NCI-H1436 treated with DMSO at 0.1 percent for 48 hours (cell line): Measurements from ENCODE around the gene KCND2.
"Not testable (repeated sequence)": the region's sequence is repeated elsewhere in the genome, so short reads cannot be mapped to it uniquely, and the experiment has no call there.

Experiments used
- DNase-seq: peaks from one replicate; lab custom pipeline; 2025; lab: John Stamatoyannopoulos, UW

KCND2 gene

GRCh38 chr7:120743128-120743527 is 470.2 kb downstream of the KCND2 start:
- no peak for DNase-seq

- no peak for DNase-seq
These were observed 487.1 kb downstream of the KCND2 start for GRCh38 chr7:120760050-120760449.

GRCh38 chr7:120760851-120761250 is 487.9 kb downstream of the KCND2 start:
- DNase-seq, result no peak

GRCh38 chr7:120770206-120770605 is 497.2 kb downstream of the KCND2 start:
- DNase-seq, result no peak

GRCh38 chr7:120774481-120774880 is 501.5 kb downstream of the KCND2 start:
- DNase-seq, result no peak

GRCh38 chr7:120775755-120776154 is 502.8 kb downstream of the KCND2 start:
- no peak for DNase-seq

GRCh38 chr7:120779078-120779477 is 506.1 kb downstream of the KCND2 start:
- not testable (repeated sequence) for DNase-seq

- DNase-seq, result not testable (repeated sequence)
These were observed 507.5 kb downstream of the KCND2 start for GRCh38 chr7:120780451-120780850.

GRCh38 chr7:120780938-120781337 is 508.0 kb downstream of the KCND2 start:
- no peak for DNase-seq

GRCh38 chr7:120781924-120782323 is 508.9 kb downstream of the KCND2 start:
- DNase-seq, result not testable (repeated sequence)

GRCh38 chr7:120783273-120783672 is 510.3 kb downstream of the KCND2 start:
- no peak for DNase-seq

- no peak for DNase-seq
These were observed 510.7 kb downstream of the KCND2 start for GRCh38 chr7:120783721-120784120.

- no peak for DNase-seq
These were observed 512.1 kb downstream of the KCND2 start for GRCh38 chr7:120785095-120785494.

- DNase-seq, result no peak
These were observed 519.3 kb downstream of the KCND2 start for GRCh38 chr7:120792091-120792860.

- DNase-seq, result no peak
These were observed 519.8 kb downstream of the KCND2 start for GRCh38 chr7:120792861-120793130.

- no peak for DNase-seq
These were observed 520.4 kb downstream of the KCND2 start for GRCh38 chr7:120793213-120793936.

- DNase-seq, result no peak
These were observed 521.2 kb downstream of the KCND2 start for GRCh38 chr7:120794106-120794729.

- no peak for DNase-seq
These were observed 524.2 kb downstream of the KCND2 start for GRCh38 chr7:120797026-120797645.

- DNase-seq, result no peak
These were observed 526.2 kb downstream of the KCND2 start for GRCh38 chr7:120799147-120799546.
